ENCODE measurements around the gene CDC14C. TPM values are rescaled to one million over a fixed set of nuclear protein-coding genes. Genes with fewer than 3 reads are reported as not detected.

CDC14C gene
- total RNA-seq (2022; extraction: Qiagen RNA extraction) = 0.03 TPM in 1 of 5 replicates, not detected in the others

GRCh38 chr7:48924433-48924832 is at the start of gene CDC14C:
TSS of gene CDC14C (plus strand) at chr7:48924547. CDS start at chr7:48924673, 126 bp downstream.

All from A549 treated with AZD2906 at 1 μM for 4 hours (cell line).